Fibroblast of skin of left biceps (primary cell): ENCODE data around the gene CSNK2A3.
A peak's percentile ranks its signal among the peaks of the same experiment; 100 is the strongest.
"Not testable (repeated sequence)": the region's sequence is repeated elsewhere in the genome, so short reads cannot be mapped to it uniquely, and the experiment has no call there.

Source experiments
- DNase-seq, 2 experiments: peaks; one replicate each; pipeline ENCODE4 v3.0.0-alpha.2; 2013; ENCODE audit warnings: low read depth in 2 of 2

The CSNK2A3 gene

DNA sequence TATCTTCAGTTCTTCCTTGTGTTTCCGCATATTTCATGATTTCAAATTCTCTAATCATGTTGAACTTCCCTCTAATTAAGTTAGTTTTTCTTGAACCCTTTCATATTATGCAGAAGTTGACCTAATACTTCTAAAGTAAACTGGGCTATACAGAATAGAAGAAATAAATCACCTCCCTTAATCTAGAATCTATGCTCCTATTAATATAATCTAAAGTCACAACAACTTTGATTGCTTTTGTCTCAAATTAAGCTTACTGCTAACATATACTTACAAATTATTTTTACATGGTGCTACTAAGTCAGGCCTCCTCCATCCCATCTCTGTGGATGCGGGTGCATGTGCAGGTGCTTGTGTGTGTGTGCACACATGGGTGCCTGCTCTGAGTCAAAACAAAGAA is 27.3 kb upstream of the CSNK2A3 start:
- DNase-seq, result no peak

DNA sequence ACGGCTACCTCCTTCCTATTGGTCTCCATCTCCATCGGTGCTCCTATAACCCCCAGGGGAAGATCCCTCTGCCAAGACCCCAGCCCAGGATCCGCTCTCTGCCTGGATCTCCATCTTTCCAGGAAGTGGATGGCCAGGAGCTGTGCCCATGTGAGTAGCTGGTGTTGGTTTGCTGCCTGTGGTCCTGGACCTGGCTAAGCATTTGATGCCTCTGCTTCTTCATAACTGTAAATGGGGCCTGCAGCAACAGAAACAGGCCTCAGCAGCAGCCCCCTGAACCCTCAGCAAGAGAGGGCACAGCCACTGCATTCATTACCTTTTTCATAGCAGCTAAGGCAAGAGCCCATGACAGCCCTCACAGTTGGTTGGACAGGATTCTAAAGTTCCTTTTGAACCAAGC is 26.6 kb upstream of the CSNK2A3 start:
- DNase-seq, result no peak

- no peak for DNase-seq
Measured at GRCh38 chr11:11378184-11378940, 25.3 kb upstream of the CSNK2A3 start.

DNA sequence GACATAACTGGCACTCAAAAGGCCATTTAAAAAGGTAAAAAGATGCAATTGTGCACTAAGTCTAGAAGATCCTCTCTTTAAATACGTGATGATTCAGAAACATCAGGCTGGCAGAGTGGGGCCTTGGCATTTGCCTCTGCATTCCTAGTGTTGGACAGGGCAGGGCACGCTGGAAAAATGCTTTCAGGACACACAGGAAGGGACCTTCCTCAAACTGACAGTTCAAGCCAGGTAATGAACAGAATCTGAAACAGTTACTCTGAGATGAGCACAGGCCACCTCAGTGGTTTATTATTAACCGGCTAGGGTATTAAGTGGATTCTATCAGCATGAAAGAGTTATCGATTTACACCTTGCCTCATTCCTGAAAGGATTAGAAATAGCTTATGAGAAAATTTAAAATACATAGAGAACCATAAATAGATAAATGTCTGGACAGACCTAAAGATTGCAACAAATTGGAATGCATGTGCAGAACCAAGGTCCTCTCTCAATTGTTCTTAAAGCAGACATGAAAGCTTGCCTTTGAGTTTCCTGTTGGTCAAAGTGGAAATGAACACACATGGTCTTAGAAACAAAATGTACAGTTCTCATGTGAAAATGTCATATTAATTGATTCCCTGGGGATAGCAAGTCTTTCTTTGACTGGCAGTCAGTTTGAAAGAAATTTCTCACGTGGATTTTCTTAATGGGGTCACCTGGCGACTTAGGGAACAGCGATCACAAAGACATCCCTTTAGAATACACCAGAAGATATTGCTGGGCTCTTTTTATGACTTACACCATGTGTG is 21.5 kb upstream of the CSNK2A3 start:
- no peak for DNase-seq

- DNase-seq, result no peak
Measured at GRCh38 chr11:11373934-11374333, 20.9 kb upstream of the CSNK2A3 start.

DNA sequence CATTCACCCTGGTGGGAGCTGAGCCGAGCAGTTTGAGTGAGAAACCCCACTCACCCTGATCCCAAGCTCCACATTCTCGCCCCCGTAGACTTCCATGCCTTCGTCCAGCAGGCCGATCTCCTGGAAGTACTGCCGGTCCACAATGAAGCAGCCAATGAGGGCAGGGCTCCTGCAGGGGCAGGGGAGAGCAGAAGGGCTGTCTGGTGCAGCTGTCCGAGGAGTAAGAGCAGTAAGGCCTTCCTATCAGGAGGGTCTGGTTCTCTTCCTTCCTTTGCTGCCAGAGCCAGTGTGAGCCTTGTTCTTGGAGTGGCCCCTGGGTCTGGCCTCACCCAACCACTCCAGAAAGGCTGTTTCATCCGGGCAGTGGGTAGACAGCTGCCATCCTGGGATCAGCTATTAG is 19.4 kb upstream of the CSNK2A3 start:
- DNase-seq, result no peak

DNA sequence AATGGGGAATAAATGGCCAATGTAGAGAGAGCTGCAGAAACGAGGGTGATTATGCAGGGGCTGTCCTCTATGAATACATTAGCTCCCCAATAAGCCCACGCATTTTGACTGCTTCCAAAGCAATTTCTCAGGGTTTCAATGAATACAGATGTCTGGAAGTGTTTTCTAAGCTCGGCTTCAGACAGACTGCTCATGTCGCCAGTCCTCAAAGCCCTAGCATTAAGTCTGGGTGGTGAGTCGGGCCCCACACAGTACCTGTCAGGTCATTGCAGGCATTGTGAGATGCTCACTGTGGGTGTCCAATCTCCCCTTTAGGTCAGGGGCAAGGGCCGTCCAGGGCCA is 17.9 kb upstream of the CSNK2A3 start:
- DNase-seq, result no peak

GRCh38 chr11:11370255-11370961 is 17.4 kb upstream of the CSNK2A3 start:
- DNase-seq, result no peak

DNA sequence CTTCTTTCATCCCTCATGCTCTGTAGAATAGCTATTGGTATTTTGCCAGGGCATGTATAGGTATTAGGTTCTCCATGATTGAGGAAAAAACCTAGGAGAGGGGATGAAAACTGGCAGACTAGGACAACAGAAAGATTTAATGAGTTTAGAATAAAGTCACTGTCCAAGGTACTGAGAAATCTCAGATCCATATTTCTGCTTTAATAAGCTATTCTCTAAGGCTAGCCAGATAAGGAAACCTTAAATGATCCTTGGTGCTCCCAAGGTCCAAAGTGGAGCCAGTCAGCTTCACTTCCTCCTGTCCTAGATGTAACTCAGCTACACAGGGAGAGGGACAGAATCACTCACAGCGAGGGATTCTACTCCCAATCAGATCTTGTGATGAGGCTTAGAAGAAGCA is 13.7 kb upstream of the CSNK2A3 start:
- DNase-seq, result no peak

DNA sequence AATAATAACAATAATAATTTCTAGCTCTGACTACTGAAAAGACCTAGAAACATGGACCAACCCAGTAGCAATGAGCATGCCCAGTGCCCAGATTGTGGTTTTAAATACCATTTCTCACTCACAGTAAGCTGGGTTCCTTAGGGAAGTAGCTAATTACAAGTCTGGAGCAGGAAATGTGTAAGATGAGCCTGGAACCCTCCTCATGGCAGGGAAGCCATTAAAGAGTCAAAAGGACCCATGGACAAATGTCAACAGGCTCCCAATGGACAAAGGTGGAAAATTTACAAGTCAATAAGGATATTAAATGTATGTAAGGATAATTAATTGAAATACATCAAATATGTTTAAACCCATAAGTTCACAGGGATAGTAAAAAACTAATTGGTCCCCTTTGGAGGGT is 10.6 kb upstream of the CSNK2A3 start:
- no peak for DNase-seq

DNA sequence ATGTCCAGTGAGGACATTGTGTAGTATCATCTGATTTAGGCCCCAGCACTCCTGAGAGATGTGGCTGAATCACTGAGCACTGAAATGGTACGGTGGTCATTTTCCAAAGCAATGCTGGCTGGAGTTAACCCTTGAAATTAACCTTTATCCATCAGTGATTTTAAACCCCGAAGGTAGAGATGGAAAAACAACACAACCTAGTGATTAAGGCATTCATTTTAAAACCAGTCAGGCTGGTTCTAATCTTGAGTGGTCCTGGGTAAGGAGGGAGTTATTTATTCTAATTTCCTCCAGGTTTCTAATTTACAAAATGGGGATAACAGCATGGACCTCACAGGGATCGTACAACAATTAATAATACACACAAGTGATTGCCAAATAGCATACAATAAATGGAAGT is 6.6 kb upstream of the CSNK2A3 start:
- no peak for DNase-seq

GRCh38 chr11:11356842-11357241 is 3.8 kb upstream of the CSNK2A3 start:
- DNase-seq, result no peak

DNA sequence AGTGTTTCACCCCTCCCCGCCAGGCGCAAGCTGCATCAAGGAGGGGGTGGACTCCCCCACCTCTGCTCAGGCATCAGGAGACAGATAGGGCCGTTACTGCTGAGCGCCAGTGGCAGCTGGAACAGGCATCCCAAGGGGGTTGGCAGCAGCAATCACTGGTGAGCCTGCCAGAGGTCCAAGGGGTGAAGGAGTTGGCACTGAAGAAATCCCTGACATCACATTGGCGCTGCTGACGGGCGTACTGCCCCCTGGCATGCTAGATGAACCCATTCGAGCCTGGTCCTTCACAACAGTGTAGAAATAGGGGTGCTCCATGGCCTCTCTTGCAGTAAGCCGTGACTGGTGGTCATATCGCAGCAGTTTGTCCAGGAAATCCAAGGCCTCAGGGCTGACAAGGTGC is 1.2 kb downstream of the CSNK2A3 start:
- DNase-seq, result not testable (repeated sequence)

GRCh38 chr11:11351042-11351586 is 1.9 kb downstream of the CSNK2A3 start:
- no peak for DNase-seq

GRCh38 chr11:11349870-11350337 is 3.1 kb downstream of the CSNK2A3 start:
- DNase-seq, result peak; percentile 80 to 84

DNA sequence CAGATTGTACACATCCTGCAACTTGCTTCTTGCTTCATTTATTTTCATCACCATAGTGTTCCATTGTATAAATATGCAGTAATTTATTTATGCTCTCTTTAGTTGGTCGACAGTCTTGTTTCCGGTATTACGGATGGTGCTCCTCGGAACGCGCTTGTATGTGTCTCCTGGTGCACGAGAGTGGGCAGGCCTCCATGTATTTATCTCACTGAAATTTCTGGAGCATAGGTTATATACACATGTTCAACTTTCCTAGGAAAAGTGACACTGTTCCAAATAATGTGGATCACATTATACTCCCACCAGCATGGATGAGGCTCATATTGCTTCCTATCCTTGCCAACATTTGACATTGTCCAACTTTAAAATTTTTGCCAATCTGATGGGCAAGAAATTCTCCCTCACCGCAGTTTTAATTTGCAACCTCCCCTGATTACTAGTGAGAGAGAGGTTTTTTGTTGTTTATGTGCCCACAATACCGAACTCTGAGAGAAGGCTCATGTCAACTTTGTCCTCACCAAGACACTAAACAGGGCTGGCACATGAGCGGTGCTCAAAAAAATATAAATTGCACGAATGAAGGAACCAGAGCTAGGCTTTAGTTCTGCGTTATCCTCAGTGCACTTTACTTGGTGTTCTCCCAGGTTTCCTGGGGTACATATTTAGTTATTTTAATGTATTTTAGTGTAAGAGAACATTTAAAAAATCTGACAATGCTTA is 3.8 kb downstream of the CSNK2A3 start:
- DNase-seq, result no peak

DNA sequence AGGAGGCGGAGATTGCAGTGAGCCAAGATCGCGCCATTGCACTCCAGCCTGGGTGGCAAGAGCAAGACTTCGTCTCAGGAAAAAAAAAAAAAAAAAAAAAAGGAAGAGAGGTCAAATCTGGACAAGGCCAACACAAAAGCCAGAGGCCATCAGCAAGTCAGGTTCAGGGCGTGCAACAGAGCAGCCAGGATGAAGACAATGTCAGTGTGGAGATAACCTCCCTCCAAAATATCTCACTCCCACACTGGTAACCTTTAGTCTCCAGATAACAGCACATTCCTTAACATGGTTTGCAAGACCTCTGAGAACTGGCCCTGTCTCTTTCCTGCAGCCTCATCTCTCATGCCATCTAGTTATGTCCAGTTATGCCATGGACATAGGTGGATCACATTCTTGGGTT is 4.7 kb downstream of the CSNK2A3 start:
- no peak for DNase-seq

DNA sequence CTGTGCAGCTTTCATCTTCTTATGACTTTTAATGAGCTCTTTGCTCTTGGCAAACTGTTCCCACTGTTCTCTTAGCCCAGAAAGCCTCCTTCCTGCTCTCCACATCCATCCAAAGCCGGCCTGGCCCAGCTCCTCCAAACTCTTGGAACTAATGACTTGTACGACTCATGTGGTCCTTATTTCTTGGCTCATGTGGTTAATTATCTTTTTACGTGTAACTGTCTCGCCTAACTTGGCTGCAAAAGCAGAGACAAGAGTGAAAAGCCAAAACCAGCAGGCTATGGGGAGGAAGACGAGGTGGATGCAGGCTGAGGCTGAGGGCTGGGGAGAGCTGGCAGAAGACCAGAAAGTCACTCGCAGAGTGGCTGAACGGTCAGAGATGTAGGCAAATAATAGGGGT is 5.5 kb downstream of the CSNK2A3 start:
- DNase-seq, result no peak

DNA sequence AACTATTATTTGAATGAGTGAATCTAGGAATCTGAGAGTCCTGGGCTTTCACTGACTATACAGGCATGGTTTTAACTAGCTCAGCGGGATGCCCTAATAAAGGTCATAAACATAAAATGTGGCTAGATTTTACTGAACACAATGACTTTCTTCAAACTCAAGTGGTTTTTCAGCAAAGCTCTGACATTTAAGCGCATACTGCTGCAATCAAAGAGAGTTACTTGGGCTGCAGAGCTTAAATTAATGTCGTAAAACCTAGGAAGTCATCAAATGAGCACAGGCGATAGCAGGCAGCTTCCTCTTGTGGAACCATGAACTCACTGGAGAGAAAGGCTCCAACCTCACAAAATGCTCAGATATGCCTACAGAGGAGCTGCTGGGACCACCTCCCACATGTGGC is 6.7 kb downstream of the CSNK2A3 start:
- DNase-seq, result no peak

GRCh38 chr11:11345099-11345498 is 8.0 kb downstream of the CSNK2A3 start:
- DNase-seq, result no peak

- DNase-seq, result no peak
Measured at GRCh38 chr11:11344045-11344444, 9.0 kb downstream of the CSNK2A3 start.

- no peak for DNase-seq
Measured at GRCh38 chr11:11338304-11338703, 14.7 kb downstream of the CSNK2A3 start.
